Right lobe of liver (tissue), 4 donors: ENCODE data around the gene CLSTN2.

Experiments used
- CTCF ChIP-seq, 4 donors: fragments of 200-600 bp in 3 of 4; fragments of 450-650 bp in 1 of 4; IDR thresholded peaks; one replicate each; pipeline versions ENCODE4 v1.5.1 to v1.8.0; 2016 to 2022; ENCODE audit warnings: antibody characterized with exemption in 4 of 4, mild to moderate bottlenecking in 2 of 4
- POLR2A ChIP-seq: fragments of 450-650 bp; IDR thresholded peaks from one replicate; pipeline ENCODE4 v1.6.1; 2017; ENCODE audit warnings: antibody characterized with exemption, mild to moderate bottlenecking
- donor health status: DM: no; HTN: no; CAD: no.
- donor health status: DM: no; HTN: no; CAD: no.
- donor health status: DM: no; HTN: yes; CAD: no.

DNA sequence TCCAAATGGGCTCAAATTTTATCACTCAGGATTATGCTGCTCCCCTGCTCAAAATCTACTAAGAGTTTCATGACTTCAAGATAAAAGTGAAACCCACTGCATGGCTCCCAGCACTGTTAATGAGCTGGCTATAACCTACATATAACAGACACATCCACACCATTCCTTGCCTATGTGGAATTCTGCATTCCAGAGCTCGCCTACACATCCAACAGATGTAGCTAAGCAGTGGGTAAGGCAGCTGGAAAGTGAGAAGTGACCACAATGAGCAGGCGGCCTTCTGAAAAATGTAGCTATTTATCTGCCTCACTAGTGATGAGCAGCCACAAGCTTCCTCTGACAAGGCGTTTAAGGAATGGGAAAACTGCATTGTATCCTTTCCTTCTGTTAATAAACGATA, 650.8 kb downstream of the CLSTN2 start:
- TF ChIP-seq POLR2A (no peak), CTCF (IDR thresholded peaks at IDR 0.05) (no peak)
